Hepatocyte (in vitro differentiated cells): ENCODE measurements around the gene C4orf50.

Experiments
- EZH2 ChIP-seq: fragments of 200-600 bp; sonication (generic); IDR thresholded peaks from 2 replicates; pipeline ENCODE4 v1.6.1; 2016; ENCODE audit warnings: antibody characterized with exemption, mild to moderate bottlenecking, borderline replicate concordance
- TF ChIP-seq, protein P1 (sequence below): fragments of 200-600 bp; sonication (generic); IDR thresholded peaks from 2 replicates; pipeline ENCODE4 v1.5.1; 2016; ENCODE audit warnings: antibody characterized with exemption, mild to moderate bottlenecking; ENCODE audit not compliant: poor library complexity

DNA sequence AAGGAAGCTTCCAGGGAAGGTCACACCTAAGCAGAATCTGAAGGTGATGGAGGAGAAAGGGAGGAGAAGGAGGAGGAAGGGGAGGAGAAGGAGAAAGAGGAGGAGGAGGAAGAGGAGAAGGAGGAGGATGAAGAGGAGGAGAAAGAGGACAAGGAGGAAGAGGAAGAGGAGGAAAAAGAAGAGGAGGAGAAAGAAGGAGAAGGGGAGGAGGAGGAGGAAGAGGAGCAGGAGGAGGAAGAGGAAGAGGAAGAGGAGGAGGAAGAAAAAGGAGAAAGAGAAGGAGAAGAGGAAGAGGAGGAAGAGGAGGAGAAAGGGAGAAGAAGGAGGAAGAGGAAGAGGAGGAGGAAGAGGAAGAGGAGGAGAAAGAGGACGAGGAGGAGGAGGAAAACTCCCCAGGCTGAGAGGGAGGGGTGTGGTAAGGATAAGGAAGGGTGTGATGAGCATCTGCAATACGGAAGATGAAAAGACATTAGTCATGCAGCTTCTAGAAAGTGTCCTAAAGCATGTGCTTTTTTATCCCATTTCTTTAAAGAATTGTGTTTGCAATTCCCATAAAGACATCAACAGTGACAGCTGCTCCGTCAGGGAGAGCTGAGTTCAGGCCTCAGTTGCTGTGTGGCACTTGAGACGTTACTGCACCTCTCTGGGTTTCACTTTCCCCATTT is 166.5 kb downstream of the C4orf50 start:
- TF ChIP-seq, protein P1, sequence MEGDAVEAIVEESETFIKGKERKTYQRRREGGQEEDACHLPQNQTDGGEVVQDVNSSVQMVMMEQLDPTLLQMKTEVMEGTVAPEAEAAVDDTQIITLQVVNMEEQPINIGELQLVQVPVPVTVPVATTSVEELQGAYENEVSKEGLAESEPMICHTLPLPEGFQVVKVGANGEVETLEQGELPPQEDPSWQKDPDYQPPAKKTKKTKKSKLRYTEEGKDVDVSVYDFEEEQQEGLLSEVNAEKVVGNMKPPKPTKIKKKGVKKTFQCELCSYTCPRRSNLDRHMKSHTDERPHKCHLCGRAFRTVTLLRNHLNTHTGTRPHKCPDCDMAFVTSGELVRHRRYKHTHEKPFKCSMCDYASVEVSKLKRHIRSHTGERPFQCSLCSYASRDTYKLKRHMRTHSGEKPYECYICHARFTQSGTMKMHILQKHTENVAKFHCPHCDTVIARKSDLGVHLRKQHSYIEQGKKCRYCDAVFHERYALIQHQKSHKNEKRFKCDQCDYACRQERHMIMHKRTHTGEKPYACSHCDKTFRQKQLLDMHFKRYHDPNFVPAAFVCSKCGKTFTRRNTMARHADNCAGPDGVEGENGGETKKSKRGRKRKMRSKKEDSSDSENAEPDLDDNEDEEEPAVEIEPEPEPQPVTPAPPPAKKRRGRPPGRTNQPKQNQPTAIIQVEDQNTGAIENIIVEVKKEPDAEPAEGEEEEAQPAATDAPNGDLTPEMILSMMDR = no peak
- TF ChIP-seq EZH2 = no peak
